ENCODE results near the gene ARMH3.

GRCh38 chr10:102010961-102011360 is 45.0 kb downstream of the ARMH3 start:
- TF ChIP-seq CTCF (IDR thresholded peaks at IDR 0.05) (no peak), POLR2A (IDR thresholded peaks at IDR 0.05) (no peak)

Measured in body of pancreas (tissue), 4 donors.